GM06990 (cell line): ENCODE results near the gene IMPDH1.
A peak's percentile ranks its signal among the peaks of the same experiment; 100 is the strongest.

ENCODE experiments used
- DNase-seq: peaks from one replicate; pipeline ENCODE4 v3.0.0-alpha.2; 2011; ENCODE audit not compliant: insufficient read length; ENCODE audit errors: extremely low read depth
- H3K27me3 ChIP-seq: replicated peaks from 2 replicates; pipeline ENCODE4 v1.6.0; 2011; ENCODE audit warnings: low read length; ENCODE audit not compliant: control insufficient read depth, insufficient read depth
- H3K36me3 ChIP-seq: 2 replicates; pipeline ENCODE4 v1.5.1; 2011; ENCODE audit warnings: low read length; ENCODE audit not compliant: control insufficient read depth, insufficient read depth
- H3K4me3 ChIP-seq: replicated peaks from 2 replicates; pipeline ENCODE4 v1.5.1; 2011; ENCODE audit warnings: low read depth, mild to moderate bottlenecking, control low read depth, low read length
- TF ChIP-seq, protein P1 (sequence below): IDR thresholded peaks from 2 replicates; pipeline ENCODE4 v1.5.1; 2011; ENCODE audit warnings: low read length, control low read depth, mild to moderate bottlenecking, inconsistent platforms; ENCODE audit not compliant: insufficient read depth, poor library complexity, severe bottlenecking

IMPDH1 gene

DNA sequence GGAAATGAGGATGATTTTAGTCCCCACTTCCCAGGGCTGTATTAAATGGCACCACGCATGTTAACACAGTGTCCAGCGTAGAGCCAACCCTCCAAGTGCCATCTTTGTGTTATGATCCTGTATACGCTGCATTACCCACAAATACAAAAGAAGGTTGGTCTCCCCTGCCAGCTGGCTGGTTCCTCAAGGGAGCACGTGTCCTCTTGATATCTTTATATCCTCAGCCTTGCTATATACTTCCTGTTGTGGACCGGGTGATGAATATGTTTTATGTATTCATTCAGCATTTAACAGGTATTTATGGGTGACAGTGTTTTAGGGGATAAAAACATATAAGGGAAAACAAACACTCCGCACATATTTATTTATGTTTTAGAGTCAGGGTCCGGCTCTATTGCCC is 25.1 kb downstream of the IMPDH1 start:
- no peak for DNase-seq
- H3K27me3 ChIP-seq = no peaks in the 10 kb centered on the region
- no peaks in the 10 kb centered on the region for H3K36me3 ChIP-seq
- TF ChIP-seq, protein P1, sequence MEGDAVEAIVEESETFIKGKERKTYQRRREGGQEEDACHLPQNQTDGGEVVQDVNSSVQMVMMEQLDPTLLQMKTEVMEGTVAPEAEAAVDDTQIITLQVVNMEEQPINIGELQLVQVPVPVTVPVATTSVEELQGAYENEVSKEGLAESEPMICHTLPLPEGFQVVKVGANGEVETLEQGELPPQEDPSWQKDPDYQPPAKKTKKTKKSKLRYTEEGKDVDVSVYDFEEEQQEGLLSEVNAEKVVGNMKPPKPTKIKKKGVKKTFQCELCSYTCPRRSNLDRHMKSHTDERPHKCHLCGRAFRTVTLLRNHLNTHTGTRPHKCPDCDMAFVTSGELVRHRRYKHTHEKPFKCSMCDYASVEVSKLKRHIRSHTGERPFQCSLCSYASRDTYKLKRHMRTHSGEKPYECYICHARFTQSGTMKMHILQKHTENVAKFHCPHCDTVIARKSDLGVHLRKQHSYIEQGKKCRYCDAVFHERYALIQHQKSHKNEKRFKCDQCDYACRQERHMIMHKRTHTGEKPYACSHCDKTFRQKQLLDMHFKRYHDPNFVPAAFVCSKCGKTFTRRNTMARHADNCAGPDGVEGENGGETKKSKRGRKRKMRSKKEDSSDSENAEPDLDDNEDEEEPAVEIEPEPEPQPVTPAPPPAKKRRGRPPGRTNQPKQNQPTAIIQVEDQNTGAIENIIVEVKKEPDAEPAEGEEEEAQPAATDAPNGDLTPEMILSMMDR = no peak
- no peak overlapping the region for H3K4me3 ChIP-seq

DNA sequence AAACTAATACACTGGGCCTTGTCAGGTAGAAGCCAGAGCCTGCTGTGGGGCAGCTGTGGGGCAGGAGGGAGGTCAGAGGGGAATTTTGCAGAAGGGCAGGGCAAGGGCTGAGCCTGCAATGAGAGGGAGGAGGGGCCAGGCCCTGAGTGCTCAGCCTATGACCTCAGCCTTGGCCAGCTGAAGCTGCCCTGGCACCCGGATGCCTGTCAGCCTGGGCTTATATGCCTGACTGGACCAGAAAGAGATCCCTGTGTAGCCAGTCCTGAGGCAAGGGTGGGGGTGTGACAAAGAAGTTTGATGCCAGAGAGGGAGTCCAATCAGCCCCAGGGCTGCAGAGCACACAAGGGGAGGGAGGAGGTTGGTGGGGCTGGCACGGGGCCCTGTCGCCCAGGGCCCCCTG is 26.0 kb downstream of the IMPDH1 start:
- H3K27me3 ChIP-seq = no peaks in the 10 kb centered on the region
- DNase-seq = no peak
- TF ChIP-seq, protein P1 = no peak
- H3K36me3 ChIP-seq = no peaks in the 10 kb centered on the region
- H3K4me3 ChIP-seq = no peak overlapping the region

DNA sequence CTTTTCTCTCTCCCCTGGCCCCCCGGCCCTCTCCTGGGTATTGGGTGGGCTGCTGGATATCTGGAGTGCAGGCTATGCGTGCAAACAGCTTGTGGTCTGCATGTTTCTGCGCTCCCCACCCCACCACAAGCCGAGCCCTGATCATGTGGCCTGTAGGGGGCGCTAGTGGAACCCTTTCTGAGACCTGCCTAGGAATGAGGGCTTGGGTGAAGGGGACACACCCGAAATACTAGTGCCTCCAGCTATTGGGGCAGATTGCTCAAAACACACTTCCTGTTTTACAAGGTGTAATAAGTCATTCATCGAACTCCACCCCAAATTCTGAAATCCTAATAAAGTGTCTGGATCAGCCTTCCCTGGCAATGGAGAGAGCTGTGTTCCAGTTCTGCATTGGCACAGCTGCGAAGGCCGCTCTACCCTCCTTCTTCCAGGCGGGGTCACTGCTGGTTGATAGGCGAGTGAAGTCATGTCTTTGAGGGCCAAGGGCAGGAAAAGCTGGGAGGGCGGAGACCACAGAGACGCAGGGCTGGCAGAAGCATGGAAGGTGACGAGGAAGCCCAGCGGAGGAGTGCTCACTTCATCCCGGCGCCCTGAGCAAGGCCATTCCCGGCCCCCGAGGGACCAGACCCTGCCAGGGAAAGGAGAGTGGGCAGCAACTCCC is 28.5 kb downstream of the IMPDH1 start:
- Histone ChIP-seq H3K4me3 (no peak overlapping the region), H3K36me3 (no peaks in the 10 kb centered on the region), H3K27me3 (no peaks in the 10 kb centered on the region; the same call in 1 of the 2 replicates)
- DNase-seq = no peak
- TF ChIP-seq, protein P1 = peak; percentile 63

DNA sequence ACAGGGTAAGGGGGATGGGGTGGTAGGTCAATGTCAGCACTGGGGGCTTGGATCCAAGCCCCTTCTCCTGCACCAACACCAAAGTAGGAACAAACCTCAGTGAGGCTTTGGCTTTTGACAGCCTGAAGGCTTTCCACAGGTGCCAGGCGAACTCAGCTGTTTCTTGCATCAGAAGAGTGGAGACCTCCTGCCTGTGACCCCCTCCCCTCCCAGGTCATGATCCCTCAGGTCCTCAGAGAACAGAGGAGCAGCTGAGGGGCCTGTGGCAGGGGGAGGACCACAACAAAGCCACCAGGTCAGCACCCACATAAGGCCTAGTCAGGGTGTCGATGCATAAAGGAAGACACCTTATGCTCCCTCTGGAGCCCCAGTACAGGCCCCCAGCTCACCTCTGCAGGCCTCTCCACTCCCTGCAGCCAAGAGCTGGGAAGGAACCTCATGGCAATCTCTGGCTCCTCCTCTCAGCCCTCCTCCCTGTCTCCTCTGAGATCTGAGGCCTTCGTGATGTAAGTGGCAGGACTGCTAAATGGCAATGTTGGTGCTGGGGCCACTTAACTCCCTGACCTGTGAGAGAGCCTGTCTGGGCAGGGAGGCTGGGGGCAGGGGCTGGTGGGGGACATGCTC is 29.2 kb downstream of the IMPDH1 start:
- TF ChIP-seq, protein P1 = no peak
- Histone ChIP-seq H3K27me3 (no peaks in the 10 kb centered on the region; the same call in 1 of the 2 replicates), H3K36me3 (no peaks in the 10 kb centered on the region), H3K4me3 (no peak overlapping the region)
- no peak for DNase-seq

DNA sequence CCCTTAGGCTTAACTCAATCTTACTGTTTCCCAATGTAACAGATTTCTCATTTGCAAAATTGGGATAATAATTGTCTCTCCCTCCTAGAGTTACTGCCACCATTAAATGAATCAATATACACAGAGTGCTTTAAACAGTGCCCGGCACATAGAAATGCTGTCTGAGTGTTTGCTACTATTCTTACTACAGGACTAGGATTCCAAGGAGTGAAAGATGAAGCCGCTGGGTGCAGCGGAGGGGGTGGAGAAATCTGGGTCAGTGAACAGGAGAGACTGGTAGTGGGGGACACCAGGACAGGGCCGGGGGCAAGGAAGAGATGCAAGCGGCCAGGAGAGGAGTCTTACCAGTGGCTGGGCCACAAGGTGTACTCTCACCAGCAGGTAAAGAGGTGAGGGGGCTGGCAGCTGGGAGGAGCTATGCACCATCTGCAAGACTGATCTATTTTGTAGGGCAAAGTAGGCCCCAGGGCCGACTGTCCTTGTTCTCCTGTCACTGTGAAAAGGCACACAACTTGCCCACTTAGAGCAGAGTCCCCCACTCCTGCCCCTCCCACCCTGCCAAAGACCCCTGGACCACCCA is 29.8 kb downstream of the IMPDH1 start:
- H3K27me3 ChIP-seq = no peaks in the 10 kb centered on the region; the same call in 1 of the 2 replicates
- DNase-seq = no peak
- TF ChIP-seq, protein P1 = no peak
- H3K36me3 ChIP-seq = no peaks in the 10 kb centered on the region
- H3K4me3 ChIP-seq = no peak overlapping the region
